ENCODE measurements around the gene HDAC4.

DNA sequence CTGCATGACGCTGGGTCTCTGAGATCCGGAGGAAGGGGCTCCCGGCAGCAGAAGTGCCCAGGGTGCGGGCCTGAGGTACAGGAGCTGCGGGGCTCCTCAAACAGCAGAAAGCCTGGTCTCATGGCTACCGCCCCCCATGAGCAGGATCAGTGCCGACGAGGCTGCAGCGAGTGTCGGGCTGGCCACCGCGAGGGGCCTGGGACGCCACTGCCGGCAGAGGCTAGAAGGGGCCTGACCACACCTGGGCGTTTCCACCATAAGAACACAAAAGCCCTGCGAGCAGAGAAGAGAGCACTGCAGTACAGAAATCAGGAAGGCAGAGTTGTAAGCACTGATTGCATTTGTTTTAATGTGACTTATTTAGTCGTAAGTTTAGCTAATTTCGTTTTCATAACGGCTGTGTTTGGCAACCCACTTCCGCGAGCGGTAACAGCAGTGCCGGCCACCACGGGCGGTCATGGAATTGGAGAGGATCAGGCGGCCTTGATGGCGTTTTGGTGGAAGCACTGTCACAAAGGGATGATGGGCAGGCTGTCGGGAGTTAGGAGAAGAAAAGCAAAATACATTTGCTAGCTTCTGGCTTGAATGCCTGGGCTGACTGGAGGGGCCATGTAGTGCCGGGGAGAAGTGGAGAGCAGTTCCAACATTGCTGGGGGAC is 117.4 kb downstream of the HDAC4 start:
- TF ChIP-seq, protein P1, sequence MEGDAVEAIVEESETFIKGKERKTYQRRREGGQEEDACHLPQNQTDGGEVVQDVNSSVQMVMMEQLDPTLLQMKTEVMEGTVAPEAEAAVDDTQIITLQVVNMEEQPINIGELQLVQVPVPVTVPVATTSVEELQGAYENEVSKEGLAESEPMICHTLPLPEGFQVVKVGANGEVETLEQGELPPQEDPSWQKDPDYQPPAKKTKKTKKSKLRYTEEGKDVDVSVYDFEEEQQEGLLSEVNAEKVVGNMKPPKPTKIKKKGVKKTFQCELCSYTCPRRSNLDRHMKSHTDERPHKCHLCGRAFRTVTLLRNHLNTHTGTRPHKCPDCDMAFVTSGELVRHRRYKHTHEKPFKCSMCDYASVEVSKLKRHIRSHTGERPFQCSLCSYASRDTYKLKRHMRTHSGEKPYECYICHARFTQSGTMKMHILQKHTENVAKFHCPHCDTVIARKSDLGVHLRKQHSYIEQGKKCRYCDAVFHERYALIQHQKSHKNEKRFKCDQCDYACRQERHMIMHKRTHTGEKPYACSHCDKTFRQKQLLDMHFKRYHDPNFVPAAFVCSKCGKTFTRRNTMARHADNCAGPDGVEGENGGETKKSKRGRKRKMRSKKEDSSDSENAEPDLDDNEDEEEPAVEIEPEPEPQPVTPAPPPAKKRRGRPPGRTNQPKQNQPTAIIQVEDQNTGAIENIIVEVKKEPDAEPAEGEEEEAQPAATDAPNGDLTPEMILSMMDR (conservative IDR thresholded peaks at IDR 0.05; ENCODE audit: low read depth, low read length): no peak
- TF ChIP-seq MAFK (IDR thresholded peaks at IDR 0.05; ENCODE audit: low read depth, low read length) (no peak), RFX5 (IDR thresholded peaks at IDR 0.05; ENCODE audit: low read depth, low read length) (no peak), RAD21 (IDR thresholded peaks at IDR 0.05; ENCODE audit: low read length) (no peak), MXI1 (IDR thresholded peaks at IDR 0.05; ENCODE audit: borderline replicate concordance, low read depth, low read length) (no peak), POLR2A (IDR thresholded peaks at IDR 0.05; ENCODE audit: low read depth, low read length) (no peak), MAZ (IDR thresholded peaks at IDR 0.05; ENCODE audit: borderline replicate concordance, low read depth, low read length) (no peak), BHLHE40 (IDR thresholded peaks at IDR 0.05; ENCODE audit: low read depth, low read length) (no peak), CHD1 (IDR thresholded peaks at IDR 0.05; ENCODE audit: low read depth, low read length) (no peak)

Measured in IMR-90 (cell line).